GM19239 (cell line): ENCODE results near the gene C10orf67.
"Not testable (repeated sequence)": the region's sequence is repeated elsewhere in the genome, so short reads cannot be mapped to it uniquely, and the experiment has no call there.

Source experiments
- DNase-seq: peaks from one replicate; pipeline ENCODE4 v3.0.0; 2011; ENCODE audit warnings: low spot score; ENCODE audit not compliant: insufficient read length
- FAIRE-seq: peaks from 2 replicates; lab custom pipeline; 2011; peaks lifted over from hg19 to GRCh38; lab: Jason Lieb, UNC

The C10orf67 gene

GRCh38 chr10:23362879-23363792 lies 18.5 kb upstream of the C10orf67 start:
- no peak for FAIRE-seq

GRCh38 chr10:23362069-23362830 lies 17.7 kb upstream of the C10orf67 start:
- FAIRE-seq, result peak; percentile 70
- no peak for DNase-seq

More at GRCh38 chr10:23362879-23363792, 18.5 kb upstream of the C10orf67 start:
- no peak for DNase-seq

GRCh38 chr10:23361665-23362064 lies 17.1 kb upstream of the C10orf67 start:
- FAIRE-seq, result no peak
- DNase-seq, result no peak

GRCh38 chr10:23359692-23360380 lies 15.2 kb upstream of the C10orf67 start:
- FAIRE-seq (peak; percentile 57), DNase-seq (no peak)

- FAIRE-seq (no peak), DNase-seq (no peak)
Measured at GRCh38 chr10:23358357-23358756, 13.8 kb upstream of the C10orf67 start.

GRCh38 chr10:23354630-23355279 lies 10.2 kb upstream of the C10orf67 start:
- FAIRE-seq, result no peak

GRCh38 chr10:23351926-23352519 lies 7.4 kb upstream of the C10orf67 start:
- FAIRE-seq, result no peak
- no peak for DNase-seq

More at GRCh38 chr10:23354630-23355279, 10.2 kb upstream of the C10orf67 start:
- DNase-seq, result no peak

GRCh38 chr10:23350706-23351105 lies 6.1 kb upstream of the C10orf67 start:
- FAIRE-seq, DNase-seq: not testable (repeated sequence)

- FAIRE-seq (no peak), DNase-seq (no peak)
Measured at GRCh38 chr10:23345861-23346260, 1.3 kb upstream of the C10orf67 start.

- DNase-seq (no peak), FAIRE-seq (no peak)
Measured at GRCh38 chr10:23343591-23344240, 881 bp downstream of the C10orf67 start.

GRCh38 chr10:23342213-23342884 lies 2.2 kb downstream of the C10orf67 start:
- no peak for FAIRE-seq
- DNase-seq, result no peak

- FAIRE-seq (peak; percentile 86), DNase-seq (no peak)
Measured at GRCh38 chr10:23341004-23341403, 3.6 kb downstream of the C10orf67 start.

GRCh38 chr10:23340354-23340753 lies 4.2 kb downstream of the C10orf67 start:
- DNase-seq (no peak), FAIRE-seq (peak; percentile 55)

GRCh38 chr10:23338886-23339285 lies 5.7 kb downstream of the C10orf67 start:
- FAIRE-seq, result no peak
- DNase-seq, result no peak

GRCh38 chr10:23338155-23338828 lies 6.3 kb downstream of the C10orf67 start:
- FAIRE-seq (no peak), DNase-seq (no peak)

- FAIRE-seq (no peak), DNase-seq (no peak)
Measured at GRCh38 chr10:23337616-23338015, 7.0 kb downstream of the C10orf67 start.

- DNase-seq (no peak), FAIRE-seq (no peak)
Measured at GRCh38 chr10:23331567-23332301, 12.9 kb downstream of the C10orf67 start.
